GM12878 (cell line): ENCODE results near the gene CEP128.

ENCODE experiments used
- CBX3 ChIP-seq: fragments of 200-600 bp; sonication (generic); IDR thresholded peaks from 2 replicates; pipeline ENCODE4 v1.6.1; 2016; ENCODE audit warnings: low read depth, borderline replicate concordance
- CHD2 ChIP-seq: IDR thresholded peaks from 2 replicates; pipeline ENCODE4 v1.6.1; 2011; ENCODE audit warnings: low read depth, low read length, improper control_type of control experiment, borderline replicate concordance
- EZH2 ChIP-seq: IDR thresholded peaks from 2 replicates; pipeline ENCODE4 v1.6.1; 2012; ENCODE audit warnings: low read depth, mild to moderate bottlenecking, control low read depth, inconsistent platforms, low read length, borderline replicate concordance; ENCODE audit not compliant: control insufficient read depth
- FOXM1 ChIP-seq: IDR thresholded peaks from 2 replicates; pipeline ENCODE4 v1.6.1; 2012; ENCODE audit warnings: low read depth, mild to moderate bottlenecking, inconsistent platforms, low read length, moderate library complexity
- GABPA ChIP-seq: IDR thresholded peaks from 2 replicates; pipeline ENCODE4 v1.6.1; 2014; ENCODE audit warnings: antibody characterized with exemption, low read depth, mild to moderate bottlenecking, inconsistent platforms
- POLR2A ChIP-seq: IDR thresholded peaks from 2 replicates; pipeline ENCODE4 v1.6.1; 2011; ENCODE audit warnings: low read depth, mild to moderate bottlenecking, low read length
- PRDM15 ChIP-seq: fragments of 450-650 bp; formaldehyde crosslinking; IDR thresholded peaks from 2 replicates; pipeline ENCODE4 v1.4.0; 2020; ENCODE audit warnings: mild to moderate bottlenecking, moderate library complexity
- RAD21 ChIP-seq: IDR thresholded peaks from 2 replicates; pipeline ENCODE4 v1.6.1; 2011; ENCODE audit warnings: mild to moderate bottlenecking, low read depth, low read length, moderate library complexity; ENCODE audit not compliant: insufficient read depth
- RBBP5 ChIP-seq: fragments of 200-600 bp; sonication (generic); conservative IDR thresholded peaks from 2 replicates; pipeline ENCODE4 v1.6.1; 2016
- SREBF2 ChIP-seq: IDR thresholded peaks from 2 replicates; pipeline ENCODE4 v1.6.1; 2012; ENCODE audit warnings: mild to moderate bottlenecking, low read length
- TARDBP ChIP-seq: IDR thresholded peaks from 2 replicates; pipeline ENCODE4 v1.6.1; 2016; ENCODE audit warnings: borderline replicate concordance
- ZBED1 ChIP-seq: IDR thresholded peaks from 2 replicates; pipeline ENCODE4 v1.6.1; 2016; ENCODE audit warnings: borderline replicate concordance
- TF ChIP-seq, protein P1 (sequence below), 3 experiments: IDR thresholded peaks in 2 of 3; conservative IDR thresholded peaks in 1 of 3; 2 replicates each; pipeline ENCODE4 v1.5.1; 2011; ENCODE audit warnings: low read depth in 3 of 3, low read length in 3 of 3, mild to moderate bottlenecking in 3 of 3, control low read depth in 2 of 3, moderate library complexity in 2 of 3, inconsistent platforms in 1 of 3, mixed read lengths in 1 of 3; ENCODE audit not compliant: control insufficient read depth in 2 of 3, insufficient read depth in 1 of 3; ENCODE audit errors: extremely low read depth in 1 of 3
- TF ChIP-seq, protein P2 (sequence below): IDR thresholded peaks from 2 replicates; pipeline ENCODE4 v1.6.1; 2011; ENCODE audit warnings: borderline replicate concordance, low read depth, mild to moderate bottlenecking, moderate library complexity, low read length; ENCODE audit not compliant: insufficient read depth, poor library complexity, severe bottlenecking

DNA sequence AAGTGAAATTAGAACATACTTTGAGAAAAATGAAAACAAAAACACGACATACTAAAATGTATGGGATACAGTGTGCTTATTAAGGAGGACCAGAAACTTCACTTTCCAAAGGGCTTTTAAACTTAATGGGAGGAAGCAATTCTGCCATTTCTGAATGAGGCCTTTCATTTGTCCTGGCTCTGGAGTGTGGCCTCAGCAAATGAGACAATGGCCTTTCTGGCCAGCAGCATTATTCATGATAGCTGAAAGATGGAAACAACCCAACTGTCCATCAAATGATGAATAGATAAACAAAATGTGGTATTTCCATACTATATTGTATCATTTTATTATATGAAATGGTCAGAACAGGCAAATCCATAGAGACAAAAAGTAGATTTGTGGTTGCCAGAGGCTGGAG is 338.6 kb downstream of the CEP128 start:
- TF ChIP-seq RAD21 (no peak), GABPA (no peak), SREBF2 (no peak), EZH2 (no peak), PRDM15 (CRISPR knock-in tag) (no peak), ZBED1 (no peak), POLR2A (no peak), RBBP5 (no peak), TARDBP (no peak), CBX3 (no peak), CHD2 (no peak), FOXM1 (no peak)
- TF ChIP-seq, protein P1, sequence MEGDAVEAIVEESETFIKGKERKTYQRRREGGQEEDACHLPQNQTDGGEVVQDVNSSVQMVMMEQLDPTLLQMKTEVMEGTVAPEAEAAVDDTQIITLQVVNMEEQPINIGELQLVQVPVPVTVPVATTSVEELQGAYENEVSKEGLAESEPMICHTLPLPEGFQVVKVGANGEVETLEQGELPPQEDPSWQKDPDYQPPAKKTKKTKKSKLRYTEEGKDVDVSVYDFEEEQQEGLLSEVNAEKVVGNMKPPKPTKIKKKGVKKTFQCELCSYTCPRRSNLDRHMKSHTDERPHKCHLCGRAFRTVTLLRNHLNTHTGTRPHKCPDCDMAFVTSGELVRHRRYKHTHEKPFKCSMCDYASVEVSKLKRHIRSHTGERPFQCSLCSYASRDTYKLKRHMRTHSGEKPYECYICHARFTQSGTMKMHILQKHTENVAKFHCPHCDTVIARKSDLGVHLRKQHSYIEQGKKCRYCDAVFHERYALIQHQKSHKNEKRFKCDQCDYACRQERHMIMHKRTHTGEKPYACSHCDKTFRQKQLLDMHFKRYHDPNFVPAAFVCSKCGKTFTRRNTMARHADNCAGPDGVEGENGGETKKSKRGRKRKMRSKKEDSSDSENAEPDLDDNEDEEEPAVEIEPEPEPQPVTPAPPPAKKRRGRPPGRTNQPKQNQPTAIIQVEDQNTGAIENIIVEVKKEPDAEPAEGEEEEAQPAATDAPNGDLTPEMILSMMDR (IDR thresholded peaks at IDR 0.05 in 2 of 3, conservative IDR thresholded peaks at IDR 0.05 in 1 of 3; ENCODE audit: control insufficient read depth in 2 of 3, extremely low read depth in 1 of 3, insufficient read depth in 1 of 3, low read depth in 3 of 3, low read length in 3 of 3), result no peak
- TF ChIP-seq, protein P2, sequence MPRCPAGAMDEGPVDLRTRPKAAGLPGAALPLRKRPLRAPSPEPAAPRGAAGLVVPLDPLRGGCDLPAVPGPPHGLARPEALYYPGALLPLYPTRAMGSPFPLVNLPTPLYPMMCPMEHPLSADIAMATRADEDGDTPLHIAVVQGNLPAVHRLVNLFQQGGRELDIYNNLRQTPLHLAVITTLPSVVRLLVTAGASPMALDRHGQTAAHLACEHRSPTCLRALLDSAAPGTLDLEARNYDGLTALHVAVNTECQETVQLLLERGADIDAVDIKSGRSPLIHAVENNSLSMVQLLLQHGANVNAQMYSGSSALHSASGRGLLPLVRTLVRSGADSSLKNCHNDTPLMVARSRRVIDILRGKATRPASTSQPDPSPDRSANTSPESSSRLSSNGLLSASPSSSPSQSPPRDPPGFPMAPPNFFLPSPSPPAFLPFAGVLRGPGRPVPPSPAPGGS, result no peak
